H1 (cell line): Measurements from ENCODE around the gene DIS3L.

Experiments
- ASH2L ChIP-seq: fragments of 200-600, 300-600 bp; sonication (generic); IDR thresholded peaks from one replicate; pipeline ENCODE4 v1.7.1; 2017; ENCODE audit warnings: low read length
- CBX8 ChIP-seq: fragments of 300-800, 300-1000 bp; sonication (generic); IDR thresholded peaks from 2 replicates; pipeline ENCODE4 v1.7.1; 2016; ENCODE audit warnings: low read depth, low read length, borderline replicate concordance
- CREB1 ChIP-seq: IDR thresholded peaks from 2 replicates; pipeline ENCODE4 v1.6.1; 2012; ENCODE audit warnings: inconsistent platforms
- CTCF ChIP-seq, 3 experiments: IDR thresholded peaks; 1 replicate in 2 of 3; 2 replicates in 1 of 3; pipeline versions ENCODE4 v1.5.1 to v1.6.1; 2011; ENCODE audit warnings: low read length in 3 of 3, mild to moderate bottlenecking in 3 of 3, inconsistent platforms in 2 of 3, low read depth in 1 of 3, moderate library complexity in 1 of 3; ENCODE audit not compliant: insufficient read depth in 1 of 3; ENCODE audit errors: control extremely low read depth in 1 of 3
- EZH2 ChIP-seq: fragments of 200-600 bp; sonication (generic); IDR thresholded peaks from 2 replicates; pipeline ENCODE4 v1.7.1; 2012; ENCODE audit warnings: low read depth, mild to moderate bottlenecking, moderate library complexity, low read length, inconsistent platforms; ENCODE audit not compliant: severe bottlenecking
- HDAC2 ChIP-seq, 2 experiments: fragments of 300-600 bp in 1 of 2; sonication (generic) in 1 of 2; IDR thresholded peaks; 2 replicates each; pipeline ENCODE4 v1.6.1; 2011 to 2012; ENCODE audit warnings: low read depth in 2 of 2, low read length in 2 of 2, mild to moderate bottlenecking in 2 of 2, moderate library complexity in 2 of 2, borderline replicate concordance in 1 of 2, inconsistent platforms in 1 of 2
- HDAC6 ChIP-seq: IDR thresholded peaks from one replicate; pipeline ENCODE4 v1.7.1; 2012; ENCODE audit warnings: low read depth, mild to moderate bottlenecking, inconsistent platforms, low read length, moderate library complexity
- JUN ChIP-seq: IDR thresholded peaks from 2 replicates; pipeline ENCODE4 v1.6.1; 2011; ENCODE audit warnings: low read depth, mild to moderate bottlenecking, improper control_type of control experiment, low read length
- JUND ChIP-seq: IDR thresholded peaks from 2 replicates; pipeline ENCODE4 v1.6.1; 2011; ENCODE audit warnings: mild to moderate bottlenecking, improper control_type of control experiment, low read length
- RAD21 ChIP-seq, 2 experiments: IDR thresholded peaks in 1 of 2; conservative IDR thresholded peaks in 1 of 2; 2 replicates each; pipeline ENCODE4 v1.6.1; 2011; ENCODE audit warnings: low read depth in 2 of 2, low read length in 2 of 2, improper control_type of control experiment in 1 of 2, inconsistent platforms in 1 of 2, mild to moderate bottlenecking in 1 of 2, moderate library complexity in 1 of 2
- SP4 ChIP-seq: IDR thresholded peaks from 2 replicates; pipeline ENCODE4 v1.6.1; 2012; ENCODE audit warnings: low read length, inconsistent platforms
- TAF7 ChIP-seq: optimal IDR thresholded peaks from 2 replicates; pipeline ENCODE3; 2011; ENCODE audit warnings: low read depth, mild to moderate bottlenecking, inconsistent platforms, low read length, moderate library complexity, borderline replicate concordance
- TCF12 ChIP-seq: IDR thresholded peaks from 2 replicates; pipeline ENCODE4 v1.6.1; 2011; ENCODE audit warnings: low read depth, mild to moderate bottlenecking, low read length
- TF ChIP-seq, protein P1 (sequence below): IDR thresholded peaks from 2 replicates; pipeline ENCODE4 v1.6.1; 2011; ENCODE audit warnings: low read length, improper control_type of control experiment

- TF ChIP-seq CREB1 (no peak), CBX8 (no peak), CTCF (IDR thresholded peaks at IDR 0.05; ENCODE audit: control extremely low read depth in 1 of 3, insufficient read depth in 1 of 3, low read depth in 1 of 3, low read length in 3 of 3) (no peak), JUND (no peak), HDAC2 (IDR thresholded peaks at IDR 0.05; ENCODE audit: borderline replicate concordance in 1 of 2, low read depth in 2 of 2, low read length in 2 of 2) (no peak), SP4 (no peak), TAF7 (no peak), HDAC6 (no peak), RAD21 (IDR thresholded peaks at IDR 0.05 in 1 of 2, conservative IDR thresholded peaks at IDR 0.05 in 1 of 2; ENCODE audit: low read depth in 2 of 2, low read length in 2 of 2) (no peak), ASH2L (no peak), EZH2 (no peak), JUN (no peak), TCF12 (no peak)
- TF ChIP-seq, protein P1, sequence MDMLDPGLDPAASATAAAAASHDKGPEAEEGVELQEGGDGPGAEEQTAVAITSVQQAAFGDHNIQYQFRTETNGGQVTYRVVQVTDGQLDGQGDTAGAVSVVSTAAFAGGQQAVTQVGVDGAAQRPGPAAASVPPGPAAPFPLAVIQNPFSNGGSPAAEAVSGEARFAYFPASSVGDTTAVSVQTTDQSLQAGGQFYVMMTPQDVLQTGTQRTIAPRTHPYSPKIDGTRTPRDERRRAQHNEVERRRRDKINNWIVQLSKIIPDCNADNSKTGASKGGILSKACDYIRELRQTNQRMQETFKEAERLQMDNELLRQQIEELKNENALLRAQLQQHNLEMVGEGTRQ, result no peak
Observed at GRCh38 chr15:66369773-66370651, 76.6 kb downstream of the DIS3L start.
